ENCODE data around the gene C3orf22. TPM values are rescaled to one million over a fixed set of nuclear protein-coding genes. Genes with fewer than 3 reads are reported as not detected.

C3orf22 gene
- total RNA-seq, 1 donor from 2014 or later = not detected

- H3K4me3 ChIP-seq (ENCODE audit: low read depth, low read length) = no peak overlapping the region
- TF ChIP-seq CTCF (conservative IDR thresholded peaks at IDR 0.05; ENCODE audit: low read depth, low read length) = peak; percentile 86
- DNase-seq (ENCODE audit: low read depth) = no peak
These were observed 36.4 kb downstream of the C3orf22 start for GRCh38 chr3:126522363-126522788.

GRCh38 chr3:126521122-126521891 lies 37.4 kb downstream of the C3orf22 start:
- DNase-seq (ENCODE audit: low read depth) = no peak
- TF ChIP-seq CTCF (conservative IDR thresholded peaks at IDR 0.05; ENCODE audit: low read depth, low read length) = no peak
- H3K4me3 ChIP-seq (ENCODE audit: low read depth, low read length) = no peak overlapping the region

- no peak for TF ChIP-seq CTCF (conservative IDR thresholded peaks at IDR 0.05; ENCODE audit: low read depth, low read length)
- no peak overlapping the region for H3K4me3 ChIP-seq (ENCODE audit: low read depth, low read length)
- no peak for DNase-seq (ENCODE audit: low read depth)
These were observed 39.0 kb downstream of the C3orf22 start for GRCh38 chr3:126519506-126520455.

GRCh38 chr3:126518779-126519177 lies 40.0 kb downstream of the C3orf22 start:
- no peak for TF ChIP-seq CTCF (conservative IDR thresholded peaks at IDR 0.05; ENCODE audit: low read depth, low read length)
- H3K4me3 ChIP-seq (ENCODE audit: low read depth, low read length) = no peak overlapping the region

GRCh38 chr3:126517986-126518778 lies 40.5 kb downstream of the C3orf22 start:
- no peak for DNase-seq (ENCODE audit: low read depth)
- TF ChIP-seq CTCF (conservative IDR thresholded peaks at IDR 0.05; ENCODE audit: low read depth, low read length) = no peak
- H3K4me3 ChIP-seq (ENCODE audit: low read depth, low read length) = no peak overlapping the region

More at GRCh38 chr3:126518779-126519177, 40.0 kb downstream of the C3orf22 start:
- DNase-seq (ENCODE audit: low read depth) = no peak

GRCh38 chr3:126517291-126517951 lies 41.3 kb downstream of the C3orf22 start, which contains the start of gene UROC1:
TSS of gene UROC1 (minus strand) at chr3:126517773. CDS start at chr3:126517719, 54 bp downstream.
- no peak for DNase-seq (ENCODE audit: low read depth)

More at GRCh38 chr3:126517291-126517951, 41.3 kb downstream of the C3orf22 start, which contains the start of gene UROC1:
- no peak within 1 kb of the TSS for H3K4me3 ChIP-seq (ENCODE audit: low read depth, low read length)
- TF ChIP-seq CTCF (conservative IDR thresholded peaks at IDR 0.05; ENCODE audit: low read depth, low read length) = no peak

Data from epithelial cell of proximal tubule (primary cell).